RPMI8226 (cell line): Measurements from ENCODE around the gene BAZ2B.
"Not testable (repeated sequence)": the region's sequence is repeated elsewhere in the genome, so short reads cannot be mapped to it uniquely, and the experiment has no call there.

Experiments
- DNase-seq: peaks from one replicate; pipeline ENCODE4 v3.0.0-alpha.2; 2015

BAZ2B gene

DNA sequence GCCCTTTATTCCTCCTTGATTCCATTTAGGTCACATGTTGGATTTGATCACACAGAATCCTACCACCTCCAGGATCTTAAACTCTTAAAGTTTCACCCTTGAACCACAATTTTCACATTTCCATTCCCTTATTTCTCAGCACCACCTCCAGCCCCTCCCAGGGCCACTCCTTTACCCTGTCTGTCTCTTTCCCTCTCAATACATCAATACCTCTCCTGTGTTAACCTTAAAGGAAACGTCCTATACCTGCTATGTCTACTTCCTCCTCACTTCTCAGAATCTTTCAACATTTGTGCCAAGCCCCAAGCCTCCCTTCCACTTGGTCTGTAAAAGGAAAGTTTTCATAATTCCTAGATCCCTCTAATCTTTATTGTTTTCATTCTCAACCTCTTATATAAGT lies 158.8 kb downstream of the BAZ2B start:
- no peak for DNase-seq

DNA sequence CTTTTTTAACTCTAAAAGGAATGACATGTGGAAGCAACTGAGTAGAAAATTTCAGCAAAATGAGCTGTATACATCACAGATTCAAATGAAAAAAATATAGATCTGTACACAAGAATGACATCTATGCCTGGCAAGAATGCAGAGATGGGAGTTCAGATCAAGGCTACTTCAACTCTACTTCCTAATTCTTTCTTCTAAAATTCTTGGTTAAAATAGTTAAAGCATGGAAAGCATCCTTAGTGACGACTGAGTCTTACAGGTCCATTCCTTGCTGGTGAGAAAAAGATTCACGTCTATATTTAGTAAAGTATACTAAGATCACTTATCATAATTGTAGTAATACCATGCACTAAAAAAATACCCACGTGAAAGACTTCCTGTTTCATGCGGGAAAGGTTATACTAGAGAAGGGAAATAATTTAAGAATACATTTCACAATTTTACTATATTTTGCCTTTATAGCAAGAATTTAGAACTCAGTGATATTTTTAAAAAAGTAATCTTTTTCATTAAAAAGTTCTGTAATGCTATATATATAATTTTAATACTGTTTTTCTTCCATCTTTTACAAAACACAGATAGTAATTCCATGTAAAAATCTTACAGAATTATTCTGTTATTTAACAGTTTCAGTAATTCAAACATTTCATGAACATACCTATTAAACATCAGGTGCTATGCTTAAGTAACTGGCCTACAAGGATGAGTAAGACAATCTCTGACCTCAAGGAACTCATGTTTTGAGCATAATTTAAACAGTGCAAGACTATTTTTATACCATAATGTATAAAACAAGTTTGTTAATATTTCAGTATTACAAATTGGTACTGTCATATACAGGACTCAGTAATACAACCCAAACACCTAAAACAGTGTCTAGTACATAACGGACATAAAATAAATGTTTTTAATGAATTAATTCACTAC lies 159.6 kb downstream of the BAZ2B start:
- no peak for DNase-seq

DNA sequence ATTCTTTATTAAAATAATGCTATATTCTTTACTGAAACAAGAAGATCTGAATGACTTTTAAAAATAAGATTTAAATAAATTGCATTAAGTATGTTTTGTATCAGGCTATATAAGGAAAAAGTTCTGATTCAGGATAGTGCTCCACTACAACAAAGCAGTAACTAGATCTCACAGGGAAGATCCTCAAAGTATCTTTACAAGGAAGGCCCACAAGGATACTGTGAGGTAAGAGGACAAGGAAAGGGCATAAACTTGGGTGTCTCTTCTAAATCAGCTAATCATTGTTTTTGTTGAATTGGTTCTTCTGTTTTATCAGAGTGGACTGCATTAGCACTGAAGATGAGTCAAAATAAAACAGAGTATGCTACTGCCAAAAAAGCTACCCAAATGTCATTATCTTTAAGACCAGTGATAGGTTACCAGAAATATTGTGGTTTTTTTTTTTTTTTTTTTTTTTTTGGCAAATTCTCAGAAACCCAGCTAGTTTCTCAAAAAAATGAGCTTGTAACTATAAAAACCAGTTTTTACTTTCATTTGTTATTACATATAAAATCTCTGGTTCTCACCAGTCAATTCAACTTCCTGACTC lies 160.9 kb downstream of the BAZ2B start:
- no peak for DNase-seq

DNA sequence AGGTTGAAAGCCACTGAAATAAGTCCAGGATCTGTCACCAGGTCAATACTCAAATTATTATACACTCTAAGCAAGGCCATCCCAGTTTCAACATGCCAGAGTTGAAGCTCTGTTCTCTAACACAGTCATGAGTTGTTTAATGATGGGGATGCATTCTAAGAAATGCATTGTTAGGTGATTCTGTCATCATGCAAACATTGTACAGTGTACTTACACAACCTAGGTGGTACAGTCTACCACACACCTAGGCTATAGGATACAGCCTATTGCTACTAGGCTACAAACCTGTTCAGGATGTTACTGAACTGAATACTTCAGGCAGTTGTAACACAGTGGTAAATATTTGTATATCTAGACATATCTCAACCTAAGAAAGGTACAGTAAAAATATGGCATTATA lies 162.2 kb downstream of the BAZ2B start:
- DNase-seq = no peak

DNA sequence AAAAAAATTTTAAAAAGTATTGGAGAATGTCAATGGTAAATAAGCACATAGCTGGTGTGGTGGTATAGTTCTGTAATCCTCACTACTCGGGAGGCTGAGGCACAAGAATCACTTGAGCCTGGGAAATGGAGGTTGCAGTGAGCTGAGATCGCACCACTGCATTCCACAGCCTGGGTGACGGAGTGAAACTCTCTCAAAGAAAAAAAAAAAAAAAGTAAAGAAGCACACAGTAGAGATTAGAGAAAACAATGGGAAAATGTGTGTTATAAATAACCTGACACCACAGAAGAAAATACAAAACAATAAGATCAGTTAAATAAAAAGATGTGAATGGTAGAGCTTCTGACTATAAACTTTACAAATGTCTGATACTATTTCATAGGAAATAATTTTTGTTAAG lies 166.2 kb downstream of the BAZ2B start:
- DNase-seq = no peak

DNA sequence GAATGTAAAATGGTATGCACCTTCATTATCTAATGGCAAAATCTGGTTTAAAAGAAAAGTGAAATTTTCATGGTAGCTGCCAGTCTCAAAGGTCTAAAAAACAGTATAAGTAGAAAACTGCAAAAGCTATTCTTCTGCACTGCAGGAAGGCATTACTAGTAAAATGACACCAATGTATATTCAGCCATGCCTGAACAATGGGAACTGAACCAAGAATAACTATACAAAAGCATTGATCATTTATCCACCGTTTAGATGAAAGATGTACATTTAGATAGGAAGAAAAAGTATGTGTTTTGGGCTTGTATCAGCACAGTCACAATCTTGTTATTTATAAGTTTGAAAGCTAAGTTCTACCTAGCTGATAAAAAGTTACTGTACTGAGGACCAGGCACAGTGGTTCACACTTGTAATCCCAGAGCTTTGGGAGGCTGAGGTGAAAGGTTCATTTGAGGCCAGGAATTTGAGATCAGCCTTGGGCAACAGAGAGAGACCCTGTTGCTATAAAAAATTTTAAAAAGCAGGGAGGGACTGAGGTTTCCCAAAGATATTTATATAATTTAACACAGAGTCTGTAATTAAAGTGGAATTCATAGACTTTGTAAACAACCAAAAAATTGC lies 166.7 kb downstream of the BAZ2B start:
- no peak for DNase-seq

DNA sequence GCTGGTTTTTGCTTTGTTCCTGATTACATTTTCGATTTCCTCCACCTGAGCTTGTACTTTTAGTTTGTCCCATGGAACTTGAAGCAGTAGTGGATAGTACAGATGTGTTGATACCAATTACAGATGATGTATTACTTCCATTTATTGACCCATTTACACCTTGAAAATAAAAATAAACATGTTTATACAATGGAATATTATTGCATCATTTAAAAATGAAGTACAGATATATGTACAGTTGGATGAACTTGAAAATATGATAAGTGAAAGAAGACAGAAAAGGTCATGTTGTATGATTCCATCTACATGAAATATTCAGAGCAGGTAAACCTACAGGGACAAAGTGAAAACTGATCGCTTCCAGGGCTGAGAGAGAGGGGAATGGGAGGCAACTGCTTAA lies 169.5 kb downstream of the BAZ2B start:
- no peak for DNase-seq

DNA sequence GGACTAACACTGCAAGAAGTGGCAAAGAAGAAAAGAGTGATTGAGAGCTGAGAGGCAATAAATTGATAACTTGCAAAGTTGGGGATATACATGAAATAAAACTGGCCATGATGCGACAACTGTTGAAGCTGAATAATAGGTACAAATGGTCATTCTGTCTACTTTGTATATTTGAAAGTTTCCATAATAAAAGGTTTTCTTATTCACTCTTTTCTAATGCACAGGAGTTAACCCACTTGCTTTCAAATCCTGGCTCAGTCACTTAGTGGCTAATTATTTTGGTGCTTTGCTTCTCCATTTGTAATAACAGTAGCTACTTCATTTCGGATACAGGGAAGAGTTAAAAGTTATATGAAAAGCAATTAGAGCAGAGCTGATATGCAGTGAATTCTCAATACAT lies 170.1 kb downstream of the BAZ2B start:
- DNase-seq = no peak

DNA sequence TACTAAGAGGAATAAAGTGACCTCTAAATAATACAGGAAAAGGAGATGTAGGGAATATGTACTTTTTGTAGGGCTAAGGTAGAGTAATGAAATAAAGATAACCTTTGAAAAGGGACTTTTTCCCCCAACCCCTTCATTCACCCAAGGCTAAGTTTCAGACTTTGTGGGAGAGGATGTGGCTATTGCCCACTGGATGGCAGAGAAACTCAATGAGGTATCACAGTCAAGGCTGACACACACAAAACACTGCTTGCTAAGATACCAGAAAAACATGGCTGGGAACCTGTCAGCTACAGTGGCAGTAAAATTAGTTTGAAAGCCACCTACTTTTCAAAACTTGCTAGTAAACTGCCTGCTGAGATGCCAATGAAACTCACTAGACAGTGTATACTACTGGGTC lies 171.0 kb downstream of the BAZ2B start:
- no peak for DNase-seq

DNA sequence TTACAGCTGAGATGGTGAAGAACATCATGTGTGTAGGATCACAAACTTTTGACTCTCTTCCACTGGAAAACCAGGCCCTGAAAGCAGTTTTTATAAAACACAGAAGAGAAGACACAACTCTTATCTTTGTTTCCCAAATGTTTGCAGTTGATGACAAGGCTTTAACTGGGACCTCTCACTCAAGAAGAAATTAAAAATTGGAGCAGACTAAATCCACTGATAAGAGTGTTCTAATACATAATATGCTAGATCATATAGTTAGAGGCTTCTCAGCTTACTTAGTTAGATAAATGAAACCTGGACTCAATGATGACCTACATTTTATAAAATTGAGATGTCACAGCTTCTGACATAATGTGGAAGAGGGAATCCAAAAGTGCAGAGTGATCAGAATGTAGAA lies 171.6 kb downstream of the BAZ2B start:
- no peak for DNase-seq

DNA sequence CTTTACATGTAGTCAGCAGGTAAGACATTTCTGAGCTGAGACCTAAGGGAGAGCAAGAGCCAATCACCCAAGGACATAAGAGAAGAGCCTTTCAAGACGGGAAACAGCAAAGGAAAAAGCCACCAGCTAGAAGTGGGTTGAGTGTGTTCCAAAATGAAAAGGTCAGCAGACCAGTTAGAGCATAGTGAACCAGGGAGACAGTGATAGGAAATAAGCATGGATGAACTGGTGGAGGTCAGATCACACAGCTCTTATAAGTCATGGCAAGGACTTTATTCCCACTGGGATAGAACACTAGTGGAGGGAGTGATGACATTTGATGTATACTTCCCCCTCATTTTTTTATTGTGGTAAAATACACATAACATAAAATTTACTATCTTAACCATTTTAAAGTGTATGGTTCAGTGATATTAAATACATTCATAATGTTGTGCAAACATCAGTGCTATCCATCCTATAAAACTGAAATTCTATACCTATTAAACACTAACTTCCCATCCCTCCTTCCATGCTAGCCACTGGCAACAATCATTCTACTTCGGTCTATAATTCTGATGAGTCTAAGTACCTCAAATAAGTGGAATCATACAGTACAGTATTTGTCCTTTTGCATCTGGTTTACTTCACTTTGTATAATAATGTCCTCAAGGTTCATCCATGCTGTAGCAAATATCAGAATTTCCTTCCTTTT lies 174.0 kb downstream of the BAZ2B start:
- no peak for DNase-seq

DNA sequence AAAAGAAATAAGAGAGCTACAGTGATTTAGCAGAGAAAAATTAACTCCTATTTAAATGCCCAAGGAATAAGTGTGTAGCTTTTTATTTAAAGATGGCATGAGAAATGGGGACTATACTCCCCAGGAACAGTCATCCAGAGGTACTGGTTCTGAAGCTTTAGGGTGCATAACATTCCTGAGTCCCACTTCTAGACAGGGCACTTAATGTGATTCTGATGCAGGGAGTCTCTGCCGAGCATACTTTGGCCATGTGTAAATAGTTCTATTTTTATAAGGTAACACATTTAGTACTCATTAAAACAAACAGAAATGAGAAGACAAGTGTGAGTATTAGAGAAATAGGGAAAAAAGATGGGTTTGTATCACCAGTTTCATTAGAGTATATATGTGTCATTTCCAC lies 175.2 kb downstream of the BAZ2B start:
- DNase-seq = no peak

DNA sequence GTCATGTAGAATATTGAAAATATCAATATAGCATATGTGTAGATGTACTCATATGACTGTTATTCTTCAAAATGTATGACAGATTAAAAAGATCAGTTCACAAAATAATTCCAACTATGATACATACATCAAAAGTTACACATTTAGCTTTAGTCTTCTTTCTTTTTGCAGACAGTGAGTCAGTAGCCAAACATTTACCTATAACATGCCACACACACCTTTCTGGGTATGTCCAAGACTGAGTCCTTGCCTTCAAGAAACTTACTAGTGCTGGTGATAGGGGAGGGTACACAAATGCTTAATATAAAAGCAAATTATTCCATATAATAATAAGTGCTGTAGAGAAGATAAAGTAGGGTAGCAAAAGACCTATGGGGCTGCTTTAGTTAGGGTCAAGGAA lies 176.9 kb downstream of the BAZ2B start:
- no peak for DNase-seq

DNA sequence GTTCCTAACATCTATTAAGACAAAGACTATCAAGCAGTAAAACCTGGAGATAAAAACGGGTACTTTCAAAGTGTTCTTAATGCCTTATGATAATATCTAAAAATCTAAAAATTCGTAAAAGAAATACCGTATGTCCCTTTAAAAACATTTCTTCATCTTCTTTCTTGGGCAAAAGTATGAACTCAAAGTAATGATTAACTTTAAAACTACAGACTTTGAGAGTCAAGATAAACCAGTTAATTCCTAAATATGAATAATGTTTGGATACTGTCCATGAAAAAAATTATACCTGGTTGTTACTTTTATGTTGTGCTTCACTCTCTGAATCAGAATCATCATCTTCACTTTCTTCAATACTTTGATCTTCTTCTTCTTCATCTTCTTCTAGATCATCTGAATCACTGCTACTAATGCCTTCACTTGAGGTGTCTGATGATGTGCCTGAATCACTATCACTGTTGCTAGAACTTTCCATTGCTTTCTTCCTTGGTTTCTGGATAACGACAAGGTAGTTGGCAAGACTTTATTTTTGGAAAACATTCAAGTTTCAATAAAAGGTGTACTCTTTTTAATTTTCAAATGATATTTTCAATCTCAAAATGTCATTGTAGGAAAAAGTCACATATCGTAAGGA lies 177.5 kb downstream of the BAZ2B start:
- no peak for DNase-seq

DNA sequence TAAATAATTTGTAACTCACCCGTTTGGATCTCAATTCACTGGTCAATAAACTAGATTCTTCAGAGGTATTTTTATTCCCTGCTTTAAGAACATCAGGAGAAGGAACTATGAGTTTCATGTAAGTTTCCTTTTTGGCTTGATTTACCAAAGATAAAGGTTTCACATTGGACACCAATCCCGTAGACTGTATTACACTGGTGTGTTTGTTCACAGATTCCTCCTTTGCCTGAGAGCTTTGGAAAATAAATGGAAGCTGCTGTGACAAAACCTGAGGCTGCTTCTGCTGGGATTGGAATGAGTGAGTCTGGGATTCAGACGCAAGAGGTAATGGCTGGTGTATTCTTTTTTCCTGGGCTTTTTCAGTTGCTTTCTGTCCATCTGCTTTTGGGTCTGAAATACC lies 178.1 kb downstream of the BAZ2B start:
- DNase-seq = no peak

DNA sequence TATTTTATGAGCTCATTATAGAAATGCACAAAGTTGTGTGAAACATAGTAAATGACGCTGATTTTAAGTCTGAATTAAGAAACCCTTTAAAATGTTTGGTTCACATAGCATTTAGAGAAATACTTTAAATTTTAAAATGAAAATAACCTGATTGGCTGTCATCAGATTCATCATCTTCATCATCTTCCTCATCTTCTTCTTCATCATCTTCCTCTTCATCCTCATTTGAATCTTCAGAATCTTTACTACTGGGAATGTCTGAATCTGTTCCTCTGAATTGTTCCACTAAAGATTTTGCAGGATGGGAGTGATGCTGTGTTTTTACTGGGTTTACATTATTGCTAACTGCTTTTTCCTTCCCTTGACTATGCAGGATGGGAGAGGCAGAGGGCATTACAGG lies 183.7 kb downstream of the BAZ2B start:
- no peak for DNase-seq

DNA sequence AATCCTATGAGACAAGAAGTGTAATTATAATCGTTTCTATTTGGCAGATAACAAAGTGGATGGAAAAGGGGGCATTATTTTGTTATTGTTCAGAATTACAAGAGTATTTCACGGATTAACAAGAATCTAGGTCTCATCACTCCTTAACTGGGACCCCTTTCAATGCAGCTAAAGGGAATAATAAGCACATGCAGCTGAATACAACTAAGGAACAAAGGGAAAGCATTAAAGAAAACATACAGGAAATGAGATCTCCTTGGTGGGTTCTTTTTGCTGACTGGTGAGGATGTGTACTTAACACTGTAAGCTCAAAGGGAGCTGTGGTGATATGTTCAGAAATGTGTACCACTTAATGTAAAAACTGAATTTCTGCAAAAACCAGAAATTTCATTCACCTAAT lies 189.3 kb downstream of the BAZ2B start:
- no peak for DNase-seq

DNA sequence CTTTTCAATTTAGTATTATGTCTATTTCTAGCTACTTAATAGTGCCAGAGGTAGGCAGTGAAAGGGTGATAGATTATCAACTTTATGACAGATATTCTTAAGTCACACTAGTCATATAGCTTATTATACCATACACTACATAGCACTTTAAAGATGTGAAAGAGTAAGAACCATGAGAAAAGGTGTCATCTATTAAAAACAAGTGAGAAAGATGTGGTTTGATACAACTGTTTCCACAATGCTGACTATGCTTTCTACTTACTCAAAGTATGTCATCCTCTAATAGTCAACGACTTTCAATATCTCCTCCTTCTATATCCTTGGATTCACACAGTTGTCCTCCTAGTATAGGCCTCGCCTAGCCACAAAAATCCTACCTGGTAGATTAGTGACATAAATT lies 196.9 kb downstream of the BAZ2B start:
- DNase-seq = no peak

DNA sequence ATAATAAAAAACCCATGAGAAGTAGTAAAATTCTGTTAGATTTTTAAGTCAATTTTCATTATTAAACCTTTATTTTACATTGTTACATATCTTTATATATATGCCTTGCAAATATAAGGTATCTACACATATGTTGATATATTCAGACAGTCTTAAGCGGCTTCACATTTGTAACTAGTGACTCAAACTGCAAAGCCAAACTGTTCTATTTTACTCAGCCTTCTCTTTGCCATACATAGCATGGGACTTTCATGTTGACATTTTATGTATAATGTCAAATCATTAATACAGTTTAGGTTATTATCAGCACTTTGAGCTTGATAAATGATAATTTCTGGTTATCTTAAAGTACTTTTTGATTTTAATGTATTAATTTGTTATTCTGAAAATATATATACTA lies 204.9 kb downstream of the BAZ2B start:
- DNase-seq = no peak

DNA sequence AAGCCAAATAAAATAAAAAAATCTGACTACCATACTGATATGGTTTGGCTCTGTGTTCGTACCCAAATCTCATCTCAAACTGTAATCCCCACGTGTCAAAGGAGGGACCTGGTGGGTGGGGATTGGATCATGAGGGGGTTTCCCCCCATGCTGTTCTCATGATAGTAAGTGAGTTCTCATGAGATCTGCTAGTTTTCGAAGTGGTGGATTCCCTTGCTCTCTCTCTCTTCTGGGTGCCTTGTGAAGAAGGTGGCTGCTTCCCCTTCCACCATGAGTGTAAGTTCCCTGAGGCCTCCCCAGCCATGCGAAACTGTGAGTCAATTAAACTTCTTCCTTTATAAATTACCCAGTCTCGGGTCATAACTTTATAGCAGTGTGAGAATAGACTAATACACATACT lies 206.1 kb downstream of the BAZ2B start:
- DNase-seq = no peak

DNA sequence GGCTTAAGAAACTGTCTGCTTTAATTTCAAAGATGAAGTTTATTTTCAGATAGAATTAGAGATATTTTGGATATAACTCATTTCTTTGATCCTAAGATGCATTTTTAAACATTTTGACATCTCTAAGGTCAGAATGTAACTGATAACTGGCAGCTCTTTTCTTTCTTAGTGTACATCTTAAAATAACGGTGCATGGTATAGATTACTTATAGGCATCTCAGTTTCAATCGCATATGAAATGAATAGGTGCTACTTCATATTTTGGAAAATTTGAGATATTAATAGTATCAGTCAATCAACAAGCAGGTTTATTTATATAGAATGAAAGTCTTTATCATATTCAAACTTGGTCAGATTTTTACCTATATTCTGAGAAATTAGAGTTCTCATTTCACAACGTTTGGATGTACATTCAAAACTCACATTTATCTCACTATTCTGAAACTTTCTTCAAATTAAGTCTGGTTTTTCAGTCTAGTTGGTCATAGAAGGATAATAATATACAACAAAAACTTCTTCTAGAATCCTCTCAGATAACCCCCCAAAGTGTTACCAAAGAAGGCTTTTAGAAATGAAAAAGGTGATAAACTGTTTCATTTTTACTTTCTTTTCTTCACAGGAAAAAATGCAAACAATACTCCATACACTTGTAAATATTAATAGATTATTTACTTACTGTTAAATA lies 207.1 kb downstream of the BAZ2B start:
- no peak for DNase-seq

DNA sequence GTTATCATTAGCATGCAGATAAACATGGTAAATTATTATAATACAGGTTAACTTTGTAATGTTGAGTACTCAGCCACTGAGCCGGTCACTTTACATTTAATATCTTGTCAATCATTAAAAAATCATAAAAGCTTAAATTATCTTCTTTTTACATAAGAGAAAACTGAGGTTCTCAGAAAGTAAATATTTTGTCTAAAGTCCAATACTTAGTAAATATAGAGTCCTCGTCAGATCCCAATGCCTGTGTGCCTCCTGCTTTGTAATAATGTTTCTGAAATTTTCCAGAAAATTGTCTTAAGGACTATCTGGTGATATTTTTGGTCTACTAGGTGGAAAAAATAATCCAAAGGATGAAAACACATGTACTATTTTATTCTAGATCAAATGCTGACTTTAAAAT lies 213.6 kb downstream of the BAZ2B start:
- DNase-seq = no peak

DNA sequence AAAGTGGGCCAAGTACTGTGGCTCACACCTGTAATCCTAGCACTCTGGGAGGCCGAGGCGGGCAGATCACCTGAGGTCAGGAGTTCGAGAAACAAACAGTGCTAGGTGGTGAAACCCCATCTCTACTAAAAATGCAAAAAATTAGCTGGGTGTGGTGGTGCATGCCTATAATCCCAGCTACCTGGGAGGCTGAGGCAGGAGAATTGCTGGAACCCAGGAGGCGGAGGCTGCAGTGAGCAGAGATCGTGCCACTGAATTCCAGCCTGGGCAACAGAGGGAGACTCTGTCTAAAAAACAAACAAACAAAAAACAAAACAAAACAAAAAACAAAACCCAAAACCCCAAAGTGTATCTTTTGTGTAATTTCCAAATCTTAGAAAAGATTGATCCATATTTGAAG lies 214.2 kb downstream of the BAZ2B start:
- DNase-seq = not testable (repeated sequence)
